ENCODE data around the gene SSTR3. TPM values are rescaled to one million over a fixed set of nuclear protein-coding genes. Genes with fewer than 3 reads are reported as not detected.

The SSTR3 gene
- total RNA-seq, 1 donor from 2014 or later: not detected

DNA sequence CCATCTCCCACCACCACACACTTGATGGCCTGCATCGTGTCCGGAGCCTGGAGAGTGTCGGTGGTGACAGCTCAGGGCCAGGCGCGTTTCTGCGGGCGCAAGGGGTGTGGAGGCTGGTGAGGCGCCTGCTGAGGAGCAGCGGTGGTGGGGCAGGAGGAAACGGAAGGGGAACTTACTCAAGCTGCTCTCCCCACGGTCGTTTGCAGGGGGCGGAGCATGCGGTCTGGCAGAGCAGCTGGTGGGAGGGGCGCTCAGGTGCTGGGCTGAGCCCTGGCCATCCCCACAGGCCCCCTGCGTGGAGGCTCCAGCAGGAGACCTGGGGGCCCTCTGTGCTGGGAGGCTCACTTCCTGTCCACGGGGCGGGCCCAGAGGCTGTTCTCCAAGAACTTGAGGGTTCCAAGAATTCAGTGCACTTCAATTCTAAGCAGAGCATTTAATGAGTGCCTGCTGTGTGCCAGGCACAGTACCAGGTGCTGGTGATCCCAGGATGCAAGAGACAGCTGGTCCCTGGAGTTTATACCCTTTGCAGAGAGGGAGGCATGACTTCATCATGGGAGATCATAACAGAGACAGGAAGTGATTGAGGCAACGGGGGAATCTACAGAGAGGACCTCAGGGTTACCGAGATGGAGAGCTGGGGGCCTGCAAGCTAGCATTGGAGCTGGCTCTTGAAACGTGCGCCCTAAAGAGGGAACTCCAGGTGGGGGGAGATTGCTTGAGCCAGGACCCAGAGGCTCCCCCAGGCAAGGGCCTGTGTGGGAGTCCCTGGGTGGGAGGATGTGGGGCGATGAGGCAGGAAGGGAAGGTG lies 32.0 kb upstream of the SSTR3 start, which contains the start of gene RAC2:
RAC2 (minus strand) TSS at position 156 of the 808 bp plus-strand sequence; CDS start at position 35, 121 bp downstream.
- ATAC-seq: peak; percentile 83
- Histone ChIP-seq H3K27ac (peak within 1 kb of the TSS; percentile 73), H3K27me3 (peaks cover 11% of the 10 kb centered on the region), H3K4me3 (peak within 1 kb of the TSS; percentile 59), H3K36me3 (no peaks in the 10 kb centered on the region), H3K9me3 (no peaks in the 10 kb centered on the region), H3K4me1 (peaks cover 6% of the 10 kb centered on the region)
- TF ChIP-seq, protein P1, sequence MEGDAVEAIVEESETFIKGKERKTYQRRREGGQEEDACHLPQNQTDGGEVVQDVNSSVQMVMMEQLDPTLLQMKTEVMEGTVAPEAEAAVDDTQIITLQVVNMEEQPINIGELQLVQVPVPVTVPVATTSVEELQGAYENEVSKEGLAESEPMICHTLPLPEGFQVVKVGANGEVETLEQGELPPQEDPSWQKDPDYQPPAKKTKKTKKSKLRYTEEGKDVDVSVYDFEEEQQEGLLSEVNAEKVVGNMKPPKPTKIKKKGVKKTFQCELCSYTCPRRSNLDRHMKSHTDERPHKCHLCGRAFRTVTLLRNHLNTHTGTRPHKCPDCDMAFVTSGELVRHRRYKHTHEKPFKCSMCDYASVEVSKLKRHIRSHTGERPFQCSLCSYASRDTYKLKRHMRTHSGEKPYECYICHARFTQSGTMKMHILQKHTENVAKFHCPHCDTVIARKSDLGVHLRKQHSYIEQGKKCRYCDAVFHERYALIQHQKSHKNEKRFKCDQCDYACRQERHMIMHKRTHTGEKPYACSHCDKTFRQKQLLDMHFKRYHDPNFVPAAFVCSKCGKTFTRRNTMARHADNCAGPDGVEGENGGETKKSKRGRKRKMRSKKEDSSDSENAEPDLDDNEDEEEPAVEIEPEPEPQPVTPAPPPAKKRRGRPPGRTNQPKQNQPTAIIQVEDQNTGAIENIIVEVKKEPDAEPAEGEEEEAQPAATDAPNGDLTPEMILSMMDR (IDR thresholded peaks at IDR 0.05): no peak
- peak; percentile 91 for DNase-seq
- intact Hi-C loops (cut with DNase I): no loop called here

DNA sequence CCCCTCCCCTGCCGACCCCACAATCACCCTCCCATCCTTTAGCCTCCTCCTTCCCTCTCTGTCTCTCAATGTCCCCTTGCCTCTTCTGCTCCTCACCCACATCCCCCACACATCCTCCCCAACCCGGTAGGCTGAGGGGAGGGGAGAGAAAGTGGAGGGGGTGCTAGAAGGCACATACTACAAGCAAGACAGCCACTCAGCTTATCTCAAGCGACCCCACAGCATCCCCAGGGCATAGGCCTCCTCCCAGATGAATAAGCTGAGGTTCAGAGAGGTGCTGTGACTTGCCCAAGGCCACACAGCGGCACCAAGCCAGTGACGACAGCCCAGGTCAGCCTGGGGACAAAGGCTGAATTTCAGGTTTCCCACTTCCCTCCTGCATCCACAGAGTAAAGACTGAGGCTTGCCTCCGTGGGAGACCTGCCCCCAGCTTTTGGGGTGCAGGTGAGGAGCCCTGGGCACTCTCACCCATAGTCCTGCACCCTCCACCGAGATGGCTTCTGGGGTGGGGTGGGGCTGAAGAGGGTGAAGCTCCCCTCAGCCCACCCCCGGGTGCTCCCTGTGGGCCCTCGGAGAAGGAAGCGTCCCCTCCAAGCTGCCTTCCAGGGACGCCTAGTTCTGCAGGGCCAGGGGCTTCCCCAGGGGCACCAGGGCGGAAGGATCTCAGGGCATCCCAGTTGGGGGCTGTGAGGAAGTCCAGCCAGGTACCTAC lies 31.3 kb upstream of the SSTR3 start:
- peak; percentile 2 for ATAC-seq
- Histone ChIP-seq H3K27ac (peak overlapping the region; percentile 73), H3K4me3 (peak overlapping the region; percentile 59), H3K9me3 (no peaks in the 10 kb centered on the region), H3K4me1 (peaks cover 6% of the 10 kb centered on the region), H3K27me3 (peaks cover 11% of the 10 kb centered on the region), H3K36me3 (no peaks in the 10 kb centered on the region)
- intact Hi-C loops (cut with DNase I): no loop called here
- TF ChIP-seq, protein P1 (IDR thresholded peaks at IDR 0.05): no peak
- DNase-seq: no peak

DNA sequence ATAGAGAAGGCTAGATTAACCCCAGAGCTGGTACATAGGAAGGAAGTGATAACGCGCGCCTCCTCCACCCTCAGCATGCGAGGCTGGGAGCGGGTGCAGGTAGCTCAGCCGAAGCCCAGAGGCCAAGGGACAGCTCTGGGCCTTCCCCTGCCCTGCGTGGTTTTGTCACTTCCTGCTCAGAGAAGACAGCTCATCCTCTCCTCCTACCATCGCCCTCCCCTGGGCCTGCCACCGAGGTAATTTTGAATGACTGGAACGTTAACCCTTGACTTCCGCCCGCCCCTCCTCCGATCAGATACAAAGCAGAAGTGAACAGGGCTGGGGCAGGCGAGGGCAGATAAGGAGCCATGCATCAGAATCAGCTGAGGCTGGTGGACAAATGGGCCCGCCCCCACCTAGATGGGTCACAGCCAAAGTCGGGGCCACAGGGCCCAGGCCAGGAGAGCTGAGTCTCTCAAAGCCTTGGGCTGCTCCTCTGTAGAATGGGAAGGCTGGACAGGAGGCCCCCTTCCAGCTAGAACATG lies 30.2 kb upstream of the SSTR3 start:
- Histone ChIP-seq H3K9me3 (no peaks in the 10 kb centered on the region), H3K36me3 (no peaks in the 10 kb centered on the region), H3K4me1 (peaks cover 6% of the 10 kb centered on the region), H3K4me3 (peak overlapping the region; percentile 59), H3K27ac (peak overlapping the region; percentile 73), H3K27me3 (peaks cover 11% of the 10 kb centered on the region)
- ATAC-seq: peak; percentile 75
- DNase-seq: peak; percentile 85
- intact Hi-C loops (cut with DNase I): no loop called here
- TF ChIP-seq, protein P1 (IDR thresholded peaks at IDR 0.05): no peak

DNA sequence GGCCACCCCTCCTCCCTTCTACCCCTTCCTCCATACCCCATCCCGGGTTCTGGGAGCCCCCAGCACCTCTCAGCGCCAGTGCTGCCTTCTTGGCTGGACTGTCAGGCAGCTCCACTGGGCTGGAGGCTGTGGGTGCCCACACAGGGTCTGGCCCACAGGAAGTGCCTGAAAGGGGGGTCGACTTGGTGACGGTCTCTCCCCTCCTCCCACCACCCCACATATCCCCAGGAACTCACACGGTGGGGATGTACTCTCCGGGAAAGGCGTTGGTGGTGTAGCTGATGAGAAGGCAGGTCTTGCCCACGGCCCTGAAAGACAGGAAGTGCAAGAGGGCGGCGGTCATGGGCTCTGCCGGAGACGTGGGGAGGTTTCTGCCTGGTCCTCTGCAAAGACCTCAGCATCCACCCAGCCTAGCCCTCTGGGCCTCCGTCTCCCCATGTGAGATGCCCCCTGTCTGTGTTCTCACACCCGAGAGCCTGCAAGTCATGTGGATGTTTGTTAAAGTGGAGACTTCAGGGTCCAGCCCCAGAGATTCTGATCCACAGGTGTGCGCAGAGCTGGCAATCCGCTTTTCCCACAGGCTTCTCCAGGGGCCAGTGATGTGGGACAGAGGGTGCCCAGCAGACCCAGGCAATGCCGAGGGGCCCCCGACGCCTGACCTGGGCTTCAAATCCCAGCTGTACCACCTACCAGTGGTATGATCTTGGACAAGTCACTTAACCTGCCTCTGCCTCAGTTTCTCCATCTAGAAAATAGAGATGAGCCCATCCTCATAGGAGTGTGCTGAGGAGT lies 29.3 kb upstream of the SSTR3 start:
- peaks cover 15% of the 10 kb centered on the region for H3K27me3 ChIP-seq
- peak overlapping the region; percentile 4 for H3K27ac ChIP-seq
- peaks cover 6% of the 10 kb centered on the region for H3K4me1 ChIP-seq
- intact Hi-C loops (cut with DNase I): no loop called here
- ATAC-seq (peak; percentile 11), DNase-seq (no peak)
- peak overlapping the region; percentile 59 for H3K4me3 ChIP-seq
- no peaks in the 10 kb centered on the region for H3K36me3 ChIP-seq
- H3K9me3 ChIP-seq: no peaks in the 10 kb centered on the region
- TF ChIP-seq, protein P1 (IDR thresholded peaks at IDR 0.05): no peak

DNA sequence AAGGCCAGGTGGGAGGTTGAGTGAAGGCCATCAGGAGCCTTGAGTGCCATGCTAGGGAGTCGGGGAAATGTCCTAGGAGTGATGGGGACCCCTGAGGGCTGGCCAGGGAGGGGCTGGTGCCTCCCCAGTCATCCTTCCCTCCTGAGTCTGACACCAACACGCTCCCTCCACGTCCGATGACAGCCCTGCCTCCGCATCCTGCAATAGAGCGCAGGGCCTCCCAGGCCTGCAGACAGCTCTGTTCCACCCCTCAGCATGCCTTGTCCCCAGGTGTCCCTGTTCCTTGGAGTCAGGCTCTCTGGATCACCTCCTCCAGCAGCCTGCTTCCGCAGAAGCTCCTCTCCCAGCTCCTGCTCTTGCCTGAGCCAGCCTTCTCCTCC lies 28.7 kb upstream of the SSTR3 start:
- Histone ChIP-seq H3K36me3 (peaks cover 4% of the 10 kb centered on the region), H3K9me3 (no peaks in the 10 kb centered on the region), H3K27me3 (peaks cover 19% of the 10 kb centered on the region), H3K4me1 (peaks cover 6% of the 10 kb centered on the region), H3K4me3 (peak overlapping the region; percentile 59), H3K27ac (no peak overlapping the region)
- ATAC-seq (no peak), DNase-seq (no peak)
- intact Hi-C loops (cut with DNase I): no loop called here
- TF ChIP-seq, protein P1 (IDR thresholded peaks at IDR 0.05): no peak

Data from upper lobe of right lung (tissue), 1 donor.